Measurements from ENCODE around the gene BTD.

BTD gene

DNA sequence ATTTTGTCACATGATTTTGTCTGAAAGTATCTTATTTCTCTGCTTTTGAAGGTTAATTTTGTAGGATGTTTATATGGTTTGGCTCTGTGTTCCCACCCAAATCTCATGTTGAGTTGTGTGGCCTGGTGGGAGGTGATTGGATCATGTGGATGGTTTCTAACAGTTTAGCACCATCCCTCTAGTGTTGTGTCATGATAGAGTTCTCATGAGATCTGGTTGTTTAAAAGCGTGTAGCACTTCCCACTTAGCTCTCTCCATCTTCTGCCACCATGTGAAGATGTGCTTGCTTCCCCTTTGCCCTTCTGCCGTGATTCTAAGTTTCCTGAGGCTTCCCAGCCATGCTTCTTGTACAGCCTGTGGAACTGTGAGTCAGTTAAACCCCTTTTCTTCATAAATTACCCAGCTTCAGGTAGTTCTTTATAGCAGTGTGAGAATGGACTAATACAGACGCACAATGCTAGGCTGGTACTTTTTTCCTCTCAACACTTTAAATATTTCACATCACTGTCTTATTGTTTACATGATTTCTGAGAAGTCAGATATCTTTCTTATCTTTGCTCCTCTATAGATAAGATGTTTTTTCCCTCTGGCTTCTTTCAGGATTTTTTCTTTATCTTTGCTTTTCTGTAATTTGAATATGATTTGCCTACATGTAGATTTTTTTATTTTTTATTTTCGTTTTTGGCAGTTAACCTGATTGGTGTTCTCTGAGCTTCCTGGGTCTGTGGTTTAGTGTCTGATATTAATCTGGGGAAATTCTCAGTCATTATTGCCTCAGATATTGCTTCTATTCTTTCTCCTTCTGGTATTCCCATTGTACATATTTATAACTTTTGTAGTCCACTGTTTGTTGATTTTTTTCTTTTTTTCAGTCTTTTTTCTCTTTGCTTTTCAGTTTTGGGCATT, 22.2 kb downstream of the BTD start:
- peaks cover 20% of the 10 kb centered on the region for H3K9me3 ChIP-seq (ENCODE audit: insufficient read depth, low read length, severe bottlenecking)

GRCh38 chr3:15628967-15629366, 27.4 kb downstream of the BTD start:
- Histone ChIP-seq H3K4me3 (ENCODE audit: low read depth in 1 of 2, low read length in 2 of 2) (no peak overlapping the region), H3K9me3 (ENCODE audit: insufficient read depth, low read length, severe bottlenecking) (no peaks in the 10 kb centered on the region), H3K27ac (ENCODE audit: low read length) (no peak overlapping the region), H4K20me1 (ENCODE audit: insufficient read depth, low read length) (no peaks in the 10 kb centered on the region), H3K27me3 (ENCODE audit: insufficient read depth, low read length, poor library complexity) (no peaks in the 10 kb centered on the region), H2AFZ (ENCODE audit: low read depth, low read length) (no peak overlapping the region), H3K79me2 (ENCODE audit: insufficient read depth, low read length) (no peaks in the 10 kb centered on the region), H3K9ac (ENCODE audit: low read depth, low read length) (no peak overlapping the region), H3K4me1 (ENCODE audit: insufficient read depth, low read length) (peaks cover 38% of the 10 kb centered on the region), H3K36me3 (ENCODE audit: insufficient read depth, low read length) (no peaks in the 10 kb centered on the region), H3K4me2 (ENCODE audit: insufficient read depth, low read length) (no peak overlapping the region)
- no peak for DNase-seq
- TF ChIP-seq EZH2 (IDR thresholded peaks at IDR 0.05; ENCODE audit: borderline replicate concordance, low read depth, low read length, severe bottlenecking) = no peak
- no peak for TF ChIP-seq CTCF (IDR thresholded peaks at IDR 0.05; ENCODE audit: borderline replicate concordance, extremely low read depth, low read length, poor library complexity, severe bottlenecking)
- ATAC-seq (ENCODE audit: insufficient read depth, low read depth) = no peak

More for the DNA sequence above, 22.2 kb downstream of the BTD start:
- H3K36me3 ChIP-seq (ENCODE audit: insufficient read depth, low read length) = no peaks in the 10 kb centered on the region
- no peaks in the 10 kb centered on the region for H3K79me2 ChIP-seq (ENCODE audit: insufficient read depth, low read length)
- no peak overlapping the region for H3K4me2 ChIP-seq (ENCODE audit: insufficient read depth, low read length)
- H3K9ac ChIP-seq (ENCODE audit: low read depth, low read length) = no peak overlapping the region
- ATAC-seq (ENCODE audit: insufficient read depth, low read depth) (peak; percentile 55; the same call in 2 of the 3 replicates), DNase-seq (no peak)
- no peaks in the 10 kb centered on the region for H4K20me1 ChIP-seq (ENCODE audit: insufficient read depth, low read length)
- peaks cover 18% of the 10 kb centered on the region for H3K4me1 ChIP-seq (ENCODE audit: insufficient read depth, low read length)
- no peak overlapping the region for H3K4me3 ChIP-seq (ENCODE audit: low read depth in 1 of 2, low read length in 2 of 2)
- 0 out of 2 replicates have a peak overlapping the region, but pooled peaks have one; percentile 11 for H2AFZ ChIP-seq (ENCODE audit: low read depth, low read length)
- H3K27ac ChIP-seq (ENCODE audit: low read length) = peak overlapping the region; percentile 51; the same call in 1 of the 2 replicates
- H3K27me3 ChIP-seq (ENCODE audit: insufficient read depth, low read length, poor library complexity) = no peaks in the 10 kb centered on the region
- TF ChIP-seq CTCF (IDR thresholded peaks at IDR 0.05; ENCODE audit: borderline replicate concordance, extremely low read depth, low read length, poor library complexity, severe bottlenecking) (no peak), EZH2 (IDR thresholded peaks at IDR 0.05; ENCODE audit: borderline replicate concordance, low read depth, low read length, severe bottlenecking) (no peak)

DNA sequence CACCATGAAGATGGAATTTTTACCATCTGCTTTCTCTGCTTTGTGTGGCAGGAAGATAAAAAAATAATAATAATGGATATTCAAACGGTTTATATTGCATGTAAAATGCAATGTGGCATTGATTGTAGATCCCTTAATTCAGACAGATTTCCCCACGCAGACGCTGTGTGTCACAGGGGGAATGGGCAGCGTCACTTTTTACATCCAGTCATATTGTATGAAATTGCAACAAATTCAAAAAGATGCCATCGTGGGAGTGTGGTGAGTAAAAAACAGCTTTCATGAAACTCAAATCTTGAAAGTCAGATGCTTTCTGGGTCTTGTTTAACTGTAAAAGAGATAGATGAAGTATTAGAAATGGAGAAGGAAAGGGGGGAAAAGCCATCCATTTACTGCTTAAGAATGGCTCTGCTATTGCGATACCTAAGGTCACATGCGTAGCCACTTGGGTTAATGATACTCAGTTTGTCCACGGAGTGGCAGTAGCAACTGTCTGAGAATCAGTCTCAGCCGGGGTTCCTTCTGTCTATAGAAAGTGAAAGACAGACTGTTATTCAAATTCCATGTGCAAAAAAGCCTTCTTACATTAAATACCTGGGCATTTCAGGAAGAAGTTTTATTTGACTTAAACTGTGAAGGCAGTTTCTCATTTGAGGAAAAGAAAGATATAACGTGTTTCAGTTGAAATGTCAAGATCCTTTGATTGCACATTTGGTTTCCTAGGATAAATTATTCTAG, 28.5 kb downstream of the BTD start:
- Histone ChIP-seq H3K27me3 (ENCODE audit: insufficient read depth, low read length, poor library complexity) (no peaks in the 10 kb centered on the region), H3K4me2 (ENCODE audit: insufficient read depth, low read length) (peak overlapping the region; percentile 54), H3K4me1 (ENCODE audit: insufficient read depth, low read length) (peaks cover 27% of the 10 kb centered on the region), H3K27ac (ENCODE audit: low read length) (peak overlapping the region; percentile 68), H3K36me3 (ENCODE audit: insufficient read depth, low read length) (no peaks in the 10 kb centered on the region), H3K79me2 (ENCODE audit: insufficient read depth, low read length) (no peaks in the 10 kb centered on the region), H3K4me3 (ENCODE audit: low read depth in 1 of 2, low read length in 2 of 2) (peak overlapping the region in 1 of 2 experiments; percentile 8; a peak in 1 of 4 replicates), H3K9me3 (ENCODE audit: insufficient read depth, low read length, severe bottlenecking) (no peaks in the 10 kb centered on the region), H4K20me1 (ENCODE audit: insufficient read depth, low read length) (no peaks in the 10 kb centered on the region), H3K9ac (ENCODE audit: low read depth, low read length) (peak overlapping the region; percentile 2; the same call in 1 of the 2 replicates), H2AFZ (ENCODE audit: low read depth, low read length) (peak overlapping the region; percentile 34; the same call in 1 of the 2 replicates)
- ATAC-seq (ENCODE audit: insufficient read depth, low read depth) (peak; percentile 99), DNase-seq (peak; percentile 82)
- peak; percentile 88 for TF ChIP-seq CTCF (IDR thresholded peaks at IDR 0.05; ENCODE audit: borderline replicate concordance, extremely low read depth, low read length, poor library complexity, severe bottlenecking)
- no peak for TF ChIP-seq EZH2 (IDR thresholded peaks at IDR 0.05; ENCODE audit: borderline replicate concordance, low read depth, low read length, severe bottlenecking)

All from DND-41 (cell line).